WTC11 (cell line): ENCODE measurements around the gene THSD4. TPM values are rescaled to one million over a fixed set of nuclear protein-coding genes. Genes with fewer than 3 reads are reported as not detected.

Source experiments
- ATAC-seq: fragments of 200-7000 bp; cut with Tn5 transposase; 2 replicates; pipeline ENCODE4 v1.10.0; 2021; ENCODE audit warnings: mild to moderate bottlenecking, moderate library complexity
- CTCF ChIA-PET: fragments of 300-600 bp; sonication (Branson Sonifier 250); formaldehyde crosslinking; loops from one replicate; lab custom pipeline; 2021; ENCODE audit warnings: antibody characterized with exemption; lab: Charles Lee
- POLR2A ChIA-PET: fragments of 350-600 bp; sonication (Branson Sonifier 250); formaldehyde crosslinking; loops from one replicate; lab custom pipeline; 2021; ENCODE audit warnings: antibody characterized with exemption; lab: Charles Lee
- DNase-seq: peaks from one replicate; pipeline ENCODE4 v3.0.0; 2021; ENCODE audit warnings: low spot score
- H3K27ac Mint-ChIP-seq: 2 replicates; pipeline ENCODE4 v1.8.0; 2021; ENCODE audit warnings: mixed read lengths
- H3K27me3 Mint-ChIP-seq: 2 replicates; pipeline ENCODE4 v1.8.0; 2021; ENCODE audit warnings: low read depth, mild to moderate bottlenecking, moderate library complexity, mixed read lengths
- H3K36me3 Mint-ChIP-seq: 2 replicates; pipeline ENCODE4 v1.8.0; 2021; ENCODE audit warnings: mixed read lengths
- H3K4me1 Mint-ChIP-seq: 2 replicates; pipeline ENCODE4 v1.8.0; 2022; ENCODE audit warnings: mixed read lengths
- H3K4me3 Mint-ChIP-seq: 2 replicates; pipeline ENCODE4 v1.8.0; 2021; ENCODE audit warnings: mild to moderate bottlenecking, moderate library complexity, mixed read lengths
- H3K9me3 Mint-ChIP-seq: 2 replicates; pipeline ENCODE4 v1.8.0; 2021; ENCODE audit warnings: mixed read lengths
- ATF1 ChIP-seq: sonication (generic); formaldehyde crosslinking; IDR thresholded peaks from 2 replicates; pipeline ENCODE4 v1.8.1; 2023; ENCODE audit warnings: mild to moderate bottlenecking, moderate library complexity, missing genetic modification reagents
- CREM ChIP-seq: sonication (generic); formaldehyde crosslinking; IDR thresholded peaks from 2 replicates; pipeline ENCODE4 v1.8.1; 2022; ENCODE audit warnings: mild to moderate bottlenecking, missing genetic modification reagents, moderate library complexity
- ELF4 ChIP-seq: sonication (generic); formaldehyde crosslinking; IDR thresholded peaks from 2 replicates; pipeline ENCODE4 v1.8.1; 2022; ENCODE audit warnings: low read depth, mild to moderate bottlenecking, moderate library complexity, missing genetic modification reagents
- FOXP1 ChIP-seq: sonication (generic); formaldehyde crosslinking; IDR thresholded peaks from 2 replicates; pipeline ENCODE4 v1.8.0; 2022; ENCODE audit warnings: missing genetic modification reagents, mild to moderate bottlenecking, moderate library complexity, borderline replicate concordance
- HMGA2 ChIP-seq: fragments of 250-450 bp; sonication (Bioruptor Pico); IDR thresholded peaks from 2 replicates; pipeline ENCODE4 v1.4.0; 2021; ENCODE audit warnings: mild to moderate bottlenecking, moderate library complexity
- IRF1 ChIP-seq: sonication (generic); formaldehyde crosslinking; IDR thresholded peaks from 2 replicates; pipeline ENCODE4 v1.8.0; 2023; ENCODE audit warnings: missing genetic modification reagents
- NR1H2 ChIP-seq: sonication (generic); formaldehyde crosslinking; IDR thresholded peaks from 2 replicates; pipeline ENCODE4 v1.9.0; 2021; ENCODE audit warnings: mild to moderate bottlenecking, moderate library complexity, missing genetic modification reagents
- NR2C2 ChIP-seq: sonication (generic); formaldehyde crosslinking; IDR thresholded peaks from 2 replicates; pipeline ENCODE4 v1.8.0; 2022; ENCODE audit warnings: mild to moderate bottlenecking, missing genetic modification reagents
- RORB ChIP-seq: fragments of 250-450 bp; sonication (Bioruptor Pico); IDR thresholded peaks from 2 replicates; pipeline ENCODE4 v1.9.0; 2021; ENCODE audit warnings: mild to moderate bottlenecking
- SMAD3 ChIP-seq: sonication (generic); formaldehyde crosslinking; IDR thresholded peaks from 2 replicates; pipeline ENCODE4 v1.8.0; 2022; ENCODE audit warnings: missing genetic modification reagents, mild to moderate bottlenecking, borderline replicate concordance
- SMAD4 ChIP-seq: sonication (generic); formaldehyde crosslinking; IDR thresholded peaks from 2 replicates; pipeline ENCODE4 v1.8.0; 2022; ENCODE audit warnings: mild to moderate bottlenecking, missing genetic modification reagents
- SOX15 ChIP-seq: fragments of 250-450 bp; sonication (Bioruptor Pico); IDR thresholded peaks from 2 replicates; pipeline ENCODE4 v1.9.0; 2021; ENCODE audit warnings: mild to moderate bottlenecking
- SP1 ChIP-seq: sonication (generic); formaldehyde crosslinking; conservative IDR thresholded peaks from 2 replicates; pipeline ENCODE4 v1.8.1; 2022; ENCODE audit warnings: missing genetic modification reagents
- ZNF138 ChIP-seq: sonication (generic); formaldehyde crosslinking; conservative IDR thresholded peaks from 2 replicates; pipeline ENCODE4 v1.8.1; 2022; ENCODE audit warnings: mild to moderate bottlenecking, moderate library complexity, missing genetic modification reagents
- ZNF232 ChIP-seq: sonication (generic); formaldehyde crosslinking; IDR thresholded peaks from 2 replicates; pipeline ENCODE4 v1.8.0; 2022; ENCODE audit warnings: mild to moderate bottlenecking, missing genetic modification reagents
- ZNF396 ChIP-seq: fragments of 250-450 bp; sonication (Bioruptor Pico); IDR thresholded peaks from 2 replicates; pipeline ENCODE4 v1.8.0; 2021; ENCODE audit warnings: mild to moderate bottlenecking, moderate library complexity, borderline replicate concordance
- total RNA-seq: library from RNA; stranded (reverse); gene quantifications from 3 replicates; pipeline ENCODE4 v1.2.3, GENCODE V29; 2021
- TF ChIP-seq, protein P1 (sequence below): sonication (generic); formaldehyde crosslinking; IDR thresholded peaks from 2 replicates; pipeline ENCODE4 v1.8.1; 2023; ENCODE audit warnings: mild to moderate bottlenecking, missing genetic modification reagents, moderate library complexity
- TF ChIP-seq, protein P2 (sequence below): sonication (generic); formaldehyde crosslinking; IDR thresholded peaks from 2 replicates; pipeline ENCODE4 v1.8.0; 2022; ENCODE audit warnings: missing genetic modification reagents
- TF ChIP-seq, protein P3 (sequence below): sonication (generic); formaldehyde crosslinking; IDR thresholded peaks from 2 replicates; pipeline ENCODE4 v1.8.1; 2022; ENCODE audit warnings: low read depth, missing genetic modification reagents, borderline replicate concordance
- TF ChIP-seq, protein P4 (sequence below): fragments of 250-450 bp; sonication (Bioruptor Pico); IDR thresholded peaks from 2 replicates; pipeline ENCODE4 v1.9.0; 2021; ENCODE audit warnings: mild to moderate bottlenecking

Gene THSD4
- total RNA-seq, 1 experiment from 2014 or later: 7.8 TPM

GRCh38 chr15:71577071-71577470 lies 461.8 kb downstream of the THSD4 start (continued):
- TF ChIP-seq ZNF232 (CRISPR knock-in tag): no peak
- TF ChIP-seq ZNF138 (CRISPR knock-in tag): no peak
- TF ChIP-seq, protein P1, sequence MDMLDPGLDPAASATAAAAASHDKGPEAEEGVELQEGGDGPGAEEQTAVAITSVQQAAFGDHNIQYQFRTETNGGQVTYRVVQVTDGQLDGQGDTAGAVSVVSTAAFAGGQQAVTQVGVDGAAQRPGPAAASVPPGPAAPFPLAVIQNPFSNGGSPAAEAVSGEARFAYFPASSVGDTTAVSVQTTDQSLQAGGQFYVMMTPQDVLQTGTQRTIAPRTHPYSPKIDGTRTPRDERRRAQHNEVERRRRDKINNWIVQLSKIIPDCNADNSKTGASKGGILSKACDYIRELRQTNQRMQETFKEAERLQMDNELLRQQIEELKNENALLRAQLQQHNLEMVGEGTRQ: no peak
- no peak for TF ChIP-seq ZNF396
- TF ChIP-seq, protein P2, sequence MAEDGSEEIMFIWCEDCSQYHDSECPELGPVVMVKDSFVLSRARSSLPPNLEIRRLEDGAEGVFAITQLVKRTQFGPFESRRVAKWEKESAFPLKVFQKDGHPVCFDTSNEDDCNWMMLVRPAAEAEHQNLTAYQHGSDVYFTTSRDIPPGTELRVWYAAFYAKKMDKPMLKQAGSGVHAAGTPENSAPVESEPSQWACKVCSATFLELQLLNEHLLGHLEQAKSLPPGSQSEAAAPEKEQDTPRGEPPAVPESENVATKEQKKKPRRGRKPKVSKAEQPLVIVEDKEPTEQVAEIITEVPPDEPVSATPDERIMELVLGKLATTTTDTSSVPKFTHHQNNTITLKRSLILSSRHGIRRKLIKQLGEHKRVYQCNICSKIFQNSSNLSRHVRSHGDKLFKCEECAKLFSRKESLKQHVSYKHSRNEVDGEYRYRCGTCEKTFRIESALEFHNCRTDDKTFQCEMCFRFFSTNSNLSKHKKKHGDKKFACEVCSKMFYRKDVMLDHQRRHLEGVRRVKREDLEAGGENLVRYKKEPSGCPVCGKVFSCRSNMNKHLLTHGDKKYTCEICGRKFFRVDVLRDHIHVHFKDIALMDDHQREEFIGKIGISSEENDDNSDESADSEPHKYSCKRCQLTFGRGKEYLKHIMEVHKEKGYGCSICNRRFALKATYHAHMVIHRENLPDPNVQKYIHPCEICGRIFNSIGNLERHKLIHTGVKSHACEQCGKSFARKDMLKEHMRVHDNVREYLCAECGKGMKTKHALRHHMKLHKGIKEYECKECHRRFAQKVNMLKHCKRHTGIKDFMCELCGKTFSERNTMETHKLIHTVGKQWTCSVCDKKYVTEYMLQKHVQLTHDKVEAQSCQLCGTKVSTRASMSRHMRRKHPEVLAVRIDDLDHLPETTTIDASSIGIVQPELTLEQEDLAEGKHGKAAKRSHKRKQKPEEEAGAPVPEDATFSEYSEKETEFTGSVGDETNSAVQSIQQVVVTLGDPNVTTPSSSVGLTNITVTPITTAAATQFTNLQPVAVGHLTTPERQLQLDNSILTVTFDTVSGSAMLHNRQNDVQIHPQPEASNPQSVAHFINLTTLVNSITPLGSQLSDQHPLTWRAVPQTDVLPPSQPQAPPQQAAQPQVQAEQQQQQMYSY: no peak
- no peak for TF ChIP-seq SMAD4
- TF ChIP-seq IRF1 (CRISPR knock-in tag): no peak
- TF ChIP-seq, all 79 proteins: peak for 0

GRCh38 chr15:71581398-71581930 lies 466.2 kb downstream of the THSD4 start:
- DNase-seq: no peak
- H3K27me3 Mint-ChIP-seq: no peaks in the 10 kb centered on the region
- peaks cover 15% of the 10 kb centered on the region for H3K36me3 Mint-ChIP-seq
- no peak for TF ChIP-seq SOX15 (CRISPR knock-in tag)
- no peak for TF ChIP-seq SMAD4
- TF ChIP-seq, protein P3, sequence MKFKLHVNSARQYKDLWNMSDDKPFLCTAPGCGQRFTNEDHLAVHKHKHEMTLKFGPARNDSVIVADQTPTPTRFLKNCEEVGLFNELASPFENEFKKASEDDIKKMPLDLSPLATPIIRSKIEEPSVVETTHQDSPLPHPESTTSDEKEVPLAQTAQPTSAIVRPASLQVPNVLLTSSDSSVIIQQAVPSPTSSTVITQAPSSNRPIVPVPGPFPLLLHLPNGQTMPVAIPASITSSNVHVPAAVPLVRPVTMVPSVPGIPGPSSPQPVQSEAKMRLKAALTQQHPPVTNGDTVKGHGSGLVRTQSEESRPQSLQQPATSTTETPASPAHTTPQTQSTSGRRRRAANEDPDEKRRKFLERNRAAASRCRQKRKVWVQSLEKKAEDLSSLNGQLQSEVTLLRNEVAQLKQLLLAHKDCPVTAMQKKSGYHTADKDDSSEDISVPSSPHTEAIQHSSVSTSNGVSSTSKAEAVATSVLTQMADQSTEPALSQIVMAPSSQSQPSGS (CRISPR knock-in tag): no peak
- no peak for TF ChIP-seq ZNF232 (CRISPR knock-in tag)
- TF ChIP-seq FOXP1 (CRISPR knock-in tag): no peak
- TF ChIP-seq, protein P4, sequence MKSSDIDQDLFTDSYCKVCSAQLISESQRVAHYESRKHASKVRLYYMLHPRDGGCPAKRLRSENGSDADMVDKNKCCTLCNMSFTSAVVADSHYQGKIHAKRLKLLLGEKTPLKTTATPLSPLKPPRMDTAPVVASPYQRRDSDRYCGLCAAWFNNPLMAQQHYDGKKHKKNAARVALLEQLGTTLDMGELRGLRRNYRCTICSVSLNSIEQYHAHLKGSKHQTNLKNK: no peak
- no peak for TF ChIP-seq CREM (CRISPR knock-in tag)
- no peak for TF ChIP-seq HMGA2 (CRISPR knock-in tag)
- TF ChIP-seq SP1: no peak
- TF ChIP-seq NR2C2: no peak
- no peak for TF ChIP-seq ELF4
- no peak for TF ChIP-seq SMAD3
- TF ChIP-seq NR1H2 (CRISPR knock-in tag): no peak
- no peak for TF ChIP-seq ATF1 (CRISPR knock-in tag)
- TF ChIP-seq RORB (CRISPR knock-in tag): no peak
- ATAC-seq: no peak
- no peak overlapping the region for H3K4me3 Mint-ChIP-seq
- ChIA-PET CTCF (no interaction called here), POLR2A (no interaction called here)
- H3K27ac Mint-ChIP-seq: no peak overlapping the region
- H3K9me3 Mint-ChIP-seq: peaks cover 26% of the 10 kb centered on the region
- H3K4me1 Mint-ChIP-seq: peaks cover 4% of the 10 kb centered on the region
